ENCODE results near the gene PTRH1. TPM values are rescaled to one million over a fixed set of nuclear protein-coding genes. Genes with fewer than 3 reads are reported as not detected.

PTRH1 gene
- polyA plus RNA-seq, 1 of the 3 experiments (the other 2 are of a cell fraction), result 42.2 TPM

DNA sequence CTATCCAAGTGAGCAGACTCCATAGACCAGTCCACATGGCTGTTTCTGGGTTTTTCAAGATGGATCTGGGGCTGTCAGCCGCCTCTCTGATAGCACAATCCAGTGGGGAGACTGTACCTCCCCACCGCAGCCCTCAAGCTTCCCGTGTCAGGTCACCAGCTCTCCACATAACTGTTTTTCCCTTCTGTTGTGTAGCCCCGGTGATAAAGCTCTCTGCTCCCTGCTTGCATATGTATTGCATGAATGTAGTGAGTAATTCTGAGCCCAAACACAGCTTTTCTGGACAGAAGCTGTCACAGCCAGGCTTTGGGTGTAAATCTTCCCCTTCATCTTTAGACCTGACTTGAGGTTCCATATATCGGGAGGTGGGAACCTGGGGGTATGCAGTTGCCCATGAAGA is 31.7 kb downstream of the PTRH1 start:
- no peaks in the 10 kb centered on the region for H4K20me1 ChIP-seq (ENCODE audit: insufficient read depth)
- H3K27me3 ChIP-seq (ENCODE audit: insufficient read depth), result no peaks in the 10 kb centered on the region
- CTCF ChIA-PET, result interaction anchor here (1.0 to 2.2 kb wide), 3 partner anchors 47 to 51 kb away, joined by 3 to 8 read pairs (median 3); partner anchors contain the start of gene TOR2A
- no peak for DNase-seq
- POLR2A ChIA-PET, result interaction anchor here (1.0 kb wide), 1 partner anchor 8 kb away, joined by 3 read pairs; no protein-coding TSS in a partner anchor
- H3K27ac ChIP-seq (ENCODE audit: low read depth in 2 of 2, low read length in 1 of 2), result no peak overlapping the region
- H3K9me2 ChIP-seq, result no peaks in the 10 kb centered on the region
- no peaks in the 10 kb centered on the region for H3F3A ChIP-seq (replicated peaks; ENCODE audit: insufficient read depth)
- H3K4me1 ChIP-seq (ENCODE audit: control insufficient read depth in 1 of 2, insufficient read depth in 2 of 2, low read depth in 1 of 2, low read length in 1 of 2), result peaks cover 0 to 3% of the 10 kb centered on the region in 2 experiments; a peak in 1 of 4 replicates
- no peak for TF ChIP-seq TAF1 (IDR thresholded peaks at IDR 0.05; ENCODE audit: borderline replicate concordance, low read depth, low read length)
- TF ChIP-seq MXI1 (IDR thresholded peaks at IDR 0.05; ENCODE audit: low read depth, low read length), result no peak
- TF ChIP-seq REST (IDR thresholded peaks at IDR 0.05; ENCODE audit: low read depth, low read length), result no peak
- no peak for TF ChIP-seq FOSL2 (IDR thresholded peaks at IDR 0.05; ENCODE audit: borderline replicate concordance, low read depth)
- TF ChIP-seq, protein P1, sequence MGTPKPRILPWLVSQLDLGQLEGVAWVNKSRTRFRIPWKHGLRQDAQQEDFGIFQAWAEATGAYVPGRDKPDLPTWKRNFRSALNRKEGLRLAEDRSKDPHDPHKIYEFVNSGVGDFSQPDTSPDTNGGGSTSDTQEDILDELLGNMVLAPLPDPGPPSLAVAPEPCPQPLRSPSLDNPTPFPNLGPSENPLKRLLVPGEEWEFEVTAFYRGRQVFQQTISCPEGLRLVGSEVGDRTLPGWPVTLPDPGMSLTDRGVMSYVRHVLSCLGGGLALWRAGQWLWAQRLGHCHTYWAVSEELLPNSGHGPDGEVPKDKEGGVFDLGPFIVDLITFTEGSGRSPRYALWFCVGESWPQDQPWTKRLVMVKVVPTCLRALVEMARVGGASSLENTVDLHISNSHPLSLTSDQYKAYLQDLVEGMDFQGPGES (IDR thresholded peaks at IDR 0.05; ENCODE audit: low read depth, low read length), result no peak
- no peak for TF ChIP-seq EP300 (IDR thresholded peaks at IDR 0.05; ENCODE audit: borderline replicate concordance in 1 of 2, low read depth in 1 of 2, low read length in 1 of 2)
- H3K4me2 ChIP-seq, result no peak overlapping the region
- no peak overlapping the region for H3K9ac ChIP-seq
- no peak overlapping the region for H3K4me3 ChIP-seq (ENCODE audit: low read depth in 2 of 2, low read length in 1 of 2)
- no peaks in the 10 kb centered on the region for H3K79me2 ChIP-seq (ENCODE audit: insufficient read depth)
- no peak overlapping the region for H2AFZ ChIP-seq (ENCODE audit: low read depth)
- H3K36me3 ChIP-seq (replicated peaks in 1 of 2; ENCODE audit: control insufficient read depth in 1 of 2, insufficient read depth in 2 of 2, low read length in 1 of 2), result peaks cover 10 to 63% of the 10 kb centered on the region in 2 experiments
- no peaks in the 10 kb centered on the region for H3K9me3 ChIP-seq
- 96% methylated on average over 4 of the region's 5 CpGs for WGBS (ENCODE audit: low lambda C conversion rate)

GRCh38 chr9:127682351-127683136 is 32.9 kb downstream of the PTRH1 start:
- no peak overlapping the region for H3K4me3 ChIP-seq (ENCODE audit: low read depth in 2 of 2, low read length in 1 of 2)
- H3K9ac ChIP-seq, result no peak overlapping the region
- H3K79me2 ChIP-seq (ENCODE audit: insufficient read depth), result no peaks in the 10 kb centered on the region
- CTCF ChIA-PET, result interaction anchor here (1.4 to 2.2 kb wide), 2 partner anchors 48 to 52 kb away, joined by 3 to 8 read pairs; partner anchors contain the start of gene TOR2A
- no peak overlapping the region for H3K4me2 ChIP-seq
- no peak overlapping the region for H3K27ac ChIP-seq (ENCODE audit: low read depth in 2 of 2, low read length in 1 of 2)
- WGBS (ENCODE audit: low lambda C conversion rate), result 95% methylated on average over 21 of the region's 23 CpGs
- no peaks in the 10 kb centered on the region for H3K27me3 ChIP-seq (ENCODE audit: insufficient read depth)
- no peaks in the 10 kb centered on the region for H3K9me2 ChIP-seq
- H3F3A ChIP-seq (replicated peaks; ENCODE audit: insufficient read depth), result no peaks in the 10 kb centered on the region
- no peak for DNase-seq
- POLR2A ChIA-PET, result interaction anchor here (1.0 kb wide), 1 partner anchor 9 kb away, joined by 3 read pairs; no protein-coding TSS in a partner anchor
- no peak overlapping the region for H2AFZ ChIP-seq (ENCODE audit: low read depth)
- peaks cover 10 to 57% of the 10 kb centered on the region in 2 experiments for H3K36me3 ChIP-seq (replicated peaks in 1 of 2; ENCODE audit: control insufficient read depth in 1 of 2, insufficient read depth in 2 of 2, low read length in 1 of 2)
- peaks cover 0 to 3% of the 10 kb centered on the region in 2 experiments; a peak in 1 of 4 replicates for H3K4me1 ChIP-seq (ENCODE audit: control insufficient read depth in 1 of 2, insufficient read depth in 2 of 2, low read depth in 1 of 2, low read length in 1 of 2)
- H4K20me1 ChIP-seq (ENCODE audit: insufficient read depth), result no peaks in the 10 kb centered on the region
- H3K9me3 ChIP-seq, result no peaks in the 10 kb centered on the region
- TF ChIP-seq EP300 (IDR thresholded peaks at IDR 0.05; ENCODE audit: borderline replicate concordance in 1 of 2, low read depth in 1 of 2, low read length in 1 of 2) (no peak), SIN3A (IDR thresholded peaks at IDR 0.05; ENCODE audit: borderline replicate concordance, low read depth, low read length) (no peak), CHD2 (IDR thresholded peaks at IDR 0.05; ENCODE audit: low read length, partially characterized antibody) (no peak), GATA2 (CRISPR knock-in tag; IDR thresholded peaks at IDR 0.05) (no peak), NRF1 (IDR thresholded peaks at IDR 0.05; ENCODE audit: low read depth, low read length) (no peak), MXI1 (IDR thresholded peaks at IDR 0.05; ENCODE audit: low read depth, low read length) (no peak), RCOR1 (IDR thresholded peaks at IDR 0.05; ENCODE audit: low read length) (no peak), NFIC (IDR thresholded peaks at IDR 0.05; ENCODE audit: borderline replicate concordance) (no peak), POLR2AphosphoS5 (IDR thresholded peaks at IDR 0.05; ENCODE audit: low read depth, low read length) (no peak), REST (IDR thresholded peaks at IDR 0.05; ENCODE audit: low read depth, low read length) (no peak), FOSL2 (IDR thresholded peaks at IDR 0.05; ENCODE audit: borderline replicate concordance, low read depth) (no peak), YY1 (IDR thresholded peaks at IDR 0.05; ENCODE audit: low read depth) (no peak)
- TF ChIP-seq, protein P2, sequence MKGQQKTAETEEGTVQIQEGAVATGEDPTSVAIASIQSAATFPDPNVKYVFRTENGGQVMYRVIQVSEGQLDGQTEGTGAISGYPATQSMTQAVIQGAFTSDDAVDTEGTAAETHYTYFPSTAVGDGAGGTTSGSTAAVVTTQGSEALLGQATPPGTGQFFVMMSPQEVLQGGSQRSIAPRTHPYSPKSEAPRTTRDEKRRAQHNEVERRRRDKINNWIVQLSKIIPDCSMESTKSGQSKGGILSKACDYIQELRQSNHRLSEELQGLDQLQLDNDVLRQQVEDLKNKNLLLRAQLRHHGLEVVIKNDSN (IDR thresholded peaks at IDR 0.05; ENCODE audit: borderline replicate concordance, low read depth), result no peak
